ENCODE data around the gene INPP5D.
"Not testable (repeated sequence)": the region's sequence is repeated elsewhere in the genome, so short reads cannot be mapped to it uniquely, and the experiment has no call there.

INPP5D gene

DNA sequence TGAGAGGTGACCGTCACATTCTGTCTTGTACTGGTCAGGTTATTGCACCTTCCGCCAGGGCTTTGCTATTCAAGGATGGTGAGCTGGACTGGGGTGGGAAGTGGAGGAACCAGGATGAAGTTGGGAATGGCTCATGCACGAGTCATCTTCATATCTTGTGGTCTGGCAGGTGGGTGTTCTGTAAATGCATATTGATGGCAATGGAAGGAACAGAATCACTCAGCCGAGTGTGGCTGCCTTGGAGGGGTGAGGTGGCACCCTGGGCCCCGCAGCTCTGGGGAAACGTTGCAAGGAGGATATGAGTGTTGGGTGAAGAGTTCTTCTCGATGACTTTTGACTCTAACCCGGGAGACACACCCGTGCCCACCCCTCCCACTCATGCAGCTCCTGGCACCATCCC lies 26.5 kb upstream of the INPP5D start:
- DNase-seq, result no peak

DNA sequence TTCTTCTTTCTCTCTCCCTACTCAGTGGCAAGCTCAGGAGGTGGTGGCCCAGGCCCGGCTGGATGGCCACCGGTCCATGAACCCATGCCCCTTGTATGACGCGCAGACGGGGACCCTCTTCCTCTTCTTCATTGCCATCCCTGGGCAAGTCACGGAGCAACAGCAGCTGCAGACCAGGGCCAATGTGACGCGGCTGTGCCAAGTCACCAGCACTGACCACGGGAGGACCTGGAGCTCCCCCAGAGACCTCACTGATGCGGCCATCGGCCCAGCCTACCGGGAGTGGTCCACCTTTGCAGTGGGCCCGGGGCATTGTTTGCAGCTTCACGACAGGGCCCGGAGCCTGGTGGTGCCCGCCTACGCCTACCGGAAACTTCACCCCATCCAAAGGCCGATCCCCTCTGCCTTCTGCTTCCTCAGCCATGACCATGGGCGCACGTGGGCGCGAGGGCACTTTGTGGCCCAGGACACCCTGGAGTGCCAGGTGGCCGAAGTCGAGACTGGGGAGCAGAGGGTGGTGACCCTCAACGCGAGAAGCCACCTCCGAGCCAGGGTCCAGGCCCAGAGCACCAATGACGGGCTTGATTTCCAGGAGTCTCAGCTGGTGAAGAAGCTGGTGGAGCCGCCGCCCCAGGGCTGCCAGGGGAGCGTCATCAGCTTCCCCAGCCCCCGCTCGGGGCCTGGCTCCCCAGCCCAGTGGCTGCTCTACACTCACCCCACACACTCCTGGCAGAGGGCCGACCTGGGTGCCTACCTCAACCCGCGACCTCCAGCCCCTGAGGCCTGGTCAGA lies 25.9 kb upstream of the INPP5D start:
- no peak for DNase-seq

DNA sequence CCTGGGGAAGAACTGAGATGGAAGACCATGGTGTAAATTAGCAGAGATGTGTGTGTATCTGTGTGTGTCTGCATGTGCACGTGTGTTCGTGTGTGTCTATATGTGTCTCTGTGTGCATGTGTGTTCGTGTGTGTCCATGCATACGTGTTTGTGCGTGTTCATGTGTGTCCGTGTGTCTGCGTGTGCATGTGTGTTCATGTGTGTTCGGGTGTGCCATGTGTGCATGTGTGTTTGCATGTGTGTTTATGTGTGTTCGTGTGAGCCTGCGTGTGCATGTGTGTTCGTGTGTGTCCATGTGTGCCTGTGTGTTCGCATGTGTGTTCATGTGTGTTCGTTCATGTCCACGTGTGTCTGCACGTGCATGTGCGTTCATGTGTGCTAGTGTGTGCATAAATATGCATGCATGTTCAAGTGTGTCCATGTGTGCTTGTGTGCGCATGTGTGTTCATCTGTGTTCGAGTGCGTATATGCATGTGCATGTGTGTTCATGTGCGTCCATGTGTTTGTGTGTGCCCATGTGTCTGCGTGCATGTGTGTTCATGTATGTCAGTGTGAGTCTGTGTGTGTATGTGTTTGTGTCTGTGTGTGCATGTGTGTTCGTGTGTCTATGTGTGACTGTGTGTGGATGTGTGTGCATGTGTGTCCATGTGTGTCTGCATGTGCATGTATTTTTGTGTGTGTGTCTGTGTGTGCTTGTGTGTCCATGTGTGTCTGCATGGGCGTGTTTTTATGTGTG lies 24.5 kb upstream of the INPP5D start:
- no peak for DNase-seq

DNA sequence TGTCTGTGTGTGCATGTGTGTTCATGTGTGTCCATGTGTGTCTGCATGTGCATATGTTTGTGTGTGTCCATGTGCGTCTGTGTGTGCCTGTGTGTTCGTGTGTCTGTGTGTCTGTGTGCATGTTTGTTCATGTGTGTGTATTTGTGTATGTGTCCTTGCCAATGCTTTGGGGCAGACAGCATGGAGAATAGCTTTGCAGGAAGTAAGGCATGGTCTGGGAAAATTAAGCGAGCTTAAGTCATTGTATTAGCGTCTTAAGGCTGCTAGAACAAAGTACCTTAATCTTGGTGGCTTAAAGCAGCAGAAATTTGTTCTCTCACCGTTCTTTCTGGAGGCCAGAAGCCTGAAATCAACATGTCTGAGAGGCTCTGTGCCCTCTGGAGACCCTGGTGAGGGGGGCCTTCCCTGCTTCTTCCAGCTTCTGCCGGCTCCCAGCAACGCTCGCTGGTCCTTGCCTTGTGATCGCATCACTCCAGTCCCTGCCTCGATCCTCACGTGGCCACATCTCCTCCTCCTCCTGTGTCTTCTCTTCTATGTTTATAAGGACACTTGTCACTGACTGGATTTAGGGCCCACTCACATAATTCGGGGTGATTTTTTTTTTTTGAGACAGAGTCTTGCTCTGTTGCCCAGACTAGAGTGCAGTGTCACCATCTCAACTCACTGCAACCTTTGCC lies 23.8 kb upstream of the INPP5D start:
- no peak for DNase-seq

DNA sequence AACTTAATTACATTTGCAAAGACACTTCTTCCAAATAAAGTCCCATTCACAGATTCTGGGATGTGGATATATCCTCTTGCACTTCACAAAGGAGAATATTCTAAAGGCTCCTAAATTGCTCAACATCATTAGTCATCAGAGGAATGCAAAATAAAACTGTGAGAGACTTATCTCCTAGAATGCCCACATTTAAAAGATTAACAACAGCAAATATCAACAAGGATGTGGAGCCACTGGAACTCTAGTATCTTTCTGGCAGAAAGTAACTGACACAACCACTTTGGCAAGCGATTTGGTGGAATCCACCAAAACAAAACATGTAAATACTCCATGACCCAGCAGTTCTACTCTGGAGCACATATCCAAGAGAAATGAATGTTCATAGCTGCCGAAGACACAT lies 23.1 kb upstream of the INPP5D start:
- no peak for DNase-seq

DNA sequence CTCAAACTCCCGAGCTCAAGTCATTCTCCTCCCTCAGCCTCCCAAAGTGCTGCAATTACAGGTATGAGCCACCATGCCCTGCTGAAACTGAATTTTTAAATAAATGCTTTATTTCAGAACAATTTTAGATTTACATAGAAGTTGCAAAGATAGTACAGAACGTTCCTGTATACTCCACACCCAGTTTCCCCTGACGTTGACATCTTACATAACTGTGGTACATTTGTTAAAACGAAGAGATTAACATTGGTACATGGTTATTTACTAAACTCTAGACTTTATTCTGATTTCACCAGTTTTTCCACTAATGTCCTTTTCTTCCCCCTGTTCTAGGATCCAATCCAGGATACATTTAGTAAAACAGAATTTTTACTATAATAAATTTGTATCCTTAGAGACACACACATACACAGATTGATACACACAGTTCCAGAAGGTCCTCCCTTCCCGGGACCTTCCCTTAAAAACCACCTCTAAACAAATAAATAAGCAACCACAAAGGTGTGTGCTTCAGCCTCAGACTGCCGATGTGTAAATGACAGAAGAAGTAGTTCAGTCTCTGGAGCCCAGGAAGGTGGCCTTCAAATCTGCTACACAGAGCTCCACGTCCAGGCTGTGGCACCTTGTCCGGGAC lies 20.8 kb upstream of the INPP5D start:
- no peak for DNase-seq

DNA sequence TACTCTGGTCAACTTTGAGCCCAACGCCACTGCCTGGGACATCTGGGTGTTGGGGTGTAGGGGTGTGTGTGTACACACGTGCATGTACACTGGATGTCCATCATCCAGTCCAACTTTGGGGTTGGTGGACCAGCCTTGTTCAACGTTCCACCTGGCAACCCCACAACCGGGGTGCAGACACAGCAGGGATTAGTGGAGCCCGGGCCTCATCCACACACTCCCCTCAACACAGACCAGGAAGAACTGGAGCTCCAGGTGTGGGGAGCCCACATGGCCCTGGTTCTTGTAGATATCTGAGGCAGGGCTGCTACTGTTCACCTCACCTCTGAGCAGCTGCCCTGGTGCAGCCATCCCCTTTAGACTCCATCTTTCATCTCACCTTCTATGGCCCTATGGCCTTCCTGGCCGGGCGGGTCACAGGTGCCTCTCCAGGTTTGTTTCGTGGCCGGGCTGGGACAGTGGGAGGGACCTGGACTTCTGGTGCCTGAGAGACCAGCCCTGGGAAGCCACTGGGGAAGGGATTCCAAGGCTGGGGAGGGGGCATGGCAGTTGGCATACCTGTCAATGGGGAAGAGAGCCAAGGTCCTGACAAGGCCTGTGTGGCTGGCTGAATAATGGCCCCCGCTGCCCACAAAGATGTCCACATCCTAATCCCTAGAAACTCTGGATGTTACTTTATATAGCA lies 20.2 kb upstream of the INPP5D start:
- no peak for DNase-seq

DNA sequence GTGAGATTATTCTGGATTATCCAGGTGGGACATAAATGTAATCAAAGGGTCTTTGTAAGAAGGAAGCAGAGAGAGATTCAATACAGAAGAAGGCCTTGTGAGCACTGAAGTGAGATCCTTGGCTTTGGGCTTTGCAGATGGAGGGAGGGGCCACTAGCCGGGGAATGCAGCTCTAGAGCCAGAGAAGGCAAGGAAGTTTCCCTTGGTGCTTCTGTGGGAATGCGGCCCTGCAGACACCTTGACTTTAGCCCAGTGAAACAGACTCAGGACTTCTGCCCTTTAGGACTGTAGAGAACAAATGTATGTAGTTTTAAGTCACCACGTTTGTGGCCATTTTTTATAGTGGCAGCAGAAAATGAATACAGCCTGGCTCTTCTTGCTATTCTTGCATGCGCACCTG lies 19.6 kb upstream of the INPP5D start:
- no peak for DNase-seq

DNA sequence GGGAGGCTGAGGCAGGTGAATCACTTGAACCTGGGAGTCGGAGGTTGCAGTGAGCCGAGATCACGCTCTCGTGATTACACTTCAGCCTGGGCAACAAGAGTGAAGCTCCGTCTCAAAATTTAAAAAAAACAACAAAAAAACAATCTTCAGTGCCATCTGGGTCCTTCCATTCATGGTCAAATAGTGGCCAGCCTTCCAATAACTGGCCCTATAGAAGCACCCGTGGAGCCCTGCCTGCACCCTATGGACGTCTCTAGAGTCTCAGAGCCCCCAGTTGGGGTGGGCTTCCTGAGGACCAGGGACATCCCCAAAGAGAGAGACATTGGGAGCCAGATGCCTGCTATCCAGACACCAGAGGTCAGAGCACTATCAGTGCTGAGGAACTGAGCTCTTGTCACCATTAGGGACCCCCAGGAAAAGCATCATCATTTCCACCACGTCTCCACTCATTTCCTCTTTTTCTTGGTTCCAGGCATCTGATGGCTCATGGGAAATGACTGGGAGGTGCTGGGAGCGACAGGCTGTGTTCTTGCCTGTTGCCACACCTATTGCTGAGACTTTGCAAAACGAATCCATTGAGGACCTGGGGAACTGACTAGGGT lies 18.3 kb upstream of the INPP5D start:
- peak; percentile 10 for DNase-seq

DNA sequence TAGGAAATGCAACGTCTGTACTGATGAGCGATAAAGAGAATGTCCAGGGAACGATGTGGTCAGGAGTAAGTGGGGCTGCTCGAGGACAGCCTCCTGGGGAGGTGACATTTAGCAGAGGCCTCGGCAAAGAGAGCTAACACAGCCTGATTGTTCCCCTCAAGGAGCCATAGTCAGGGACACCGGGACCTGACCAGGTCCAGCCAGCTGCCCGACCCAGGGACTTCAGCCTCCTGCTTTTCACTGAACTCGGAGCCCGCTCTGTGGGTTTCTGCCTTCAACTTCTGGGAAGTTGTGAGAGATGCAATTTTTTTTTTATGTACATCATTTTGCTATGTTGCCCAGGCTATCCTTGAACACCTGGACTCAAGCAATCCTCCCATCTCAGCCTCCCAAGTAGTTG lies 17.6 kb upstream of the INPP5D start:
- no peak for DNase-seq

DNA sequence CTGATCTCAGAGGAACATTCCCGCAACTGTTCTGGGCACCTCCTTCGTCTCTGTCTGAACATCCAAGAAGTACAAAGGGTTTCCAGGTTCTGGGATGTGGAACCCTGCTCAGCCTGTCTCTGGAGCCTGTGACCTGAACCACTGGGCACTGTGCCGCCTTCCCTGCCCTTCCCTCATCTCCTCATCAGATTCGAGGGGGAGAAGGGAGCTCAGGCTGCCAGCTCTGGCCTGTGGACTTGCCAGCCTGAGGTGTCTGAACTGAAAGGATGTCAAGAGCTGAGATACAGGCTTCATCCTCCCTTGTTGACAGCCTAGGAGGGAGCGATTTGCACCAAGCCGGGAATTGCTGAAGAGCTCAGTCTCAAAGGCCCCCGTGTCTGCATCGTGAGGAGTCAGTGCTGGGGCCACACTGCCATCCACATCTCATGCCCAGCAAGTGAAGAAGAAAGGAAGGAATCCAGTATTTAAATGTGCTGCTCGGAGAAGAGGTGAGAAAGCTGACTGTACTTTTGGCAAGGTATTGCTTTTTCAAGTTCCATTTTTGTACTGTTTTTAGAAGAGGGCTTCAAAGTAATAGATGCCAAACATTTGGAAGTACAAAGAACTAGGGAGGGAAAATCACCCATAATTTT lies 15.1 kb upstream of the INPP5D start:
- DNase-seq, result no peak

DNA sequence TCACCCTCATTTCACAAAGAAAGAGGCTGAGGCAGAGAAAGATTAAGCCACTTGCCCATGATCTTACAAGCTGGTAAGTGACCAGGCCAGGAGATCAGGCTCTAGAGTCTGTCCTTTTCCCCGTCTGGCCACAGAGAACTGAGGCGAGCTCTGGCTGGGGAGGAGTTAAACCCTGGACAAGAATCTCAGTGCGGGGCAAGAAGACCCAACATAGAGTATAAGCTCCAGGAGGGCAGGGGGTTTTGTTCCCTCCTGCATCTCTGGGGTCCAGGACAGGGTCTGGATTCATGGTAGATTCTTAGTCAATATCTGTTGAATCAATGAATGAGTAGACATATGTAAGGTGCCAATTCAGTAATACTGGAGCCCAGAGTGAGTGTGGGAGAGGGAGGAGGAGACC lies 12.9 kb upstream of the INPP5D start:
- no peak for DNase-seq

DNA sequence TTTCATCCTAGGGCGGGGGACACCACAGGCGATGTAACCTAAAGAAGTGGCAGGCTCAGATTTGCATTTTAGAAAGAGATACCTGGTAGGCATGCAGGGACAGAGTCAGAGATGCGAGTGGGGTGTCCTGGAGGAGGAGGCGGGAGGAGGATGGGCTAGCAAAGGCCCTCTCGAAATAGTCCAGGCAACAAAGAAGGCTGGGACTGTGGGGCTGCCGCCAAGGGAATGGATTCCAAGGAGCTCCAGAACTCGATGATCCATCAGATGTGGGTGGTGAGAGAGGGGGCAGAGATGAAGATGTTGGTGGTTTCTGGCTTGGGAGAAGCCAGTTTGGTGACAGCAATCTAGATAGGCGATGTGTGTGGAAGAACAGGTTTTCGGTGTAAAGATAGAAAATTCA lies 12.5 kb upstream of the INPP5D start:
- no peak for DNase-seq

DNA sequence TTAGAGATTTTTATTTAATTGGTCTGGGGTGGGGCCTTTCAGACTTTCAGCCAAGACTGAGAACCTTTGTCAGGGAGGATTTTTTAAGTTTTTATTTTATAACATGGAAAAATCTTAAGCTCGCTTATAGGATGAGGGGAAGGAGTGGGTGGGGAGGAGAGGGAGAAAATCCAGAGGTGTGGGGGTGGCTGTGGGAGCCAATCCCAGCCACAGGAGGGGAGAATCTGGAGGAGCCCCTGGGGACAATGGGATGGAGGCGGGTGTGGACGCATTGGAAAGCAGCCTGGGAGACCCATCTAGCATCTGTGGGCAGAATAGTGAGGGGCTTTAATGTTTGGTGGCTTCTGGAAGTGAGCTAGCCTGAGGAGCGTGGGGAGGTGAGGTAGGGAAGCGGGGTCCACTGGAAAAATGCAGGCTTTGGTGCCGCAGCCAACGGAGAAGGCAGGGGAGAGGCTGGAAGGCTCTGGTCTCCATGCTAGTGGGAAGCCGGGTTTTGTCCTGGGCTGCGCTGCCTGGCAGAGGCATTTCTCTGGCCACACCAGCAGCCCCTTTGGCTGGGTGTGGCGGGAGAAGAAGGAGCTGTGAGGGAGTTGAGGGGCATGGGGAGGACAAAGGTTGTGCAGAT lies 11.5 kb upstream of the INPP5D start:
- no peak for DNase-seq

DNA sequence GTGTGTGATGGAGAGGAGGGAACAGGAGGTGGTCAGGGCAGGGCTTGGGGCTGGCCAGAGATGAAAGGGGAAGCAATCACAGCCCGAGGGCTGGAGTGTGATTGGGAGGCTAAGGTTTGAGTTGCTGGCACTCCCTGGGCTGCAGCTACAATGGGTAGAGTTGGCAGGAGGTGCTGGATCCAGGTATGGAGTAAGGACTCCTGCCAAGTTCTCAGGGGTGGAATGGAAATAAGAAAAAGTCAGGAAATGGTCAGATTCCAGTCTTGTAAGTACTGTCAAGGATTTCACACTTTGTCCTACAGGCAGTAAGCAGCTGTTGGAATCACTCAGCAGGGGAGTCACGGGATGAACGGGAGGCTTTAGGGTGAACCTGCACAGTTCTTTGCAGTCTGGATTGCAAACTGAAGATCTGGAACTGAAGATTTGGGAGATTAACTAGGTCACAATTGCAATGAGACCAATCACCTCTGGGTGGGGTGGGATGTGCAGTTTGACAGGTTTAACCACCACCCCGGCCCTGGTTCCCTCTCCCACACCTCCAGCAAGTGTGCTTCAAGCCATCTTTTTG lies 10.9 kb upstream of the INPP5D start:
- DNase-seq, result no peak

DNA sequence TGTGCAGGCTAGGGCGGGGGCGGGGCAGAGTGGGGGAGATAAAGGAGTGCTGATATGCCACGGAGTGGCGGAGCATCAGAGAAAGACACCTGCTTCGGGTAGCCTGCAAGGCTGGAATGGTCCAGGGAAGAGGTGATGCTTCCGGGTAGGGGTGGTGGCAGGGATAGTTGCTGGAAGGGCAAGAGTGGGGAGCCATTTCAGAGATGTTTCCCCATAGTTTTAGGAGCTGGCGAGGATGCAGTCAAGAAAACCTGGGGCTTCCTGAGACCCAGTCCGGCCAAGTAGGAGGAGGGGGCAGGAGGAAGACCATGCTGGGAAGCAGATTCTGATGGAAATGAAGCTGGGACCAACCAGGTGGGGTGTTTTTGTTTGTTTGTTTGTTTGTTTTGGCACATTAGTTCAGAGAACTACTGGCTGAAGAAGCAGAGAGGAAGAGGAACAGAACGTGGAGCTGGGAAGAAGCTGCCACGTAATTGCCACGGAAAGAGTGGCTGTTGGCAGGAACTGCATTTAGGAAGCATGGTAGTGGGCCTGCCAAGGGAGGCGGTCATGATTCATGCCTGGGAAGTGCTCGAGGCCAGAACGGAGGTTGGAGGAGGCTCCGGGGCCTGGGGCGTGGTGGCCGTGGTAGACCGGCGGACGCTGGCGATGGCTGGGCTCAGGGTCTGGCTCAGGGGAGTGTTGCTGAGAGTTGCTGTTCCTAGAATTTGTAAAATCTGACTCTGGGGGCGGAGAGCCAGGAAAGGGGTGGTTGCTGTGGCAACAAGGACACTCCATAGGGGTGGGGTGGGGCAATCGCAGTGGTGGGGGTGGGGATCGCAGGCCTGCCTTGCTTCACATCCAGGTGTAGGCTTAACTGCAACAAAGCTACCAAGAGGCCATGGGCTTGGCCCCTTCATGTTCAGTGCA lies 8.6 kb upstream of the INPP5D start:
- peak; percentile 31 for DNase-seq

DNA sequence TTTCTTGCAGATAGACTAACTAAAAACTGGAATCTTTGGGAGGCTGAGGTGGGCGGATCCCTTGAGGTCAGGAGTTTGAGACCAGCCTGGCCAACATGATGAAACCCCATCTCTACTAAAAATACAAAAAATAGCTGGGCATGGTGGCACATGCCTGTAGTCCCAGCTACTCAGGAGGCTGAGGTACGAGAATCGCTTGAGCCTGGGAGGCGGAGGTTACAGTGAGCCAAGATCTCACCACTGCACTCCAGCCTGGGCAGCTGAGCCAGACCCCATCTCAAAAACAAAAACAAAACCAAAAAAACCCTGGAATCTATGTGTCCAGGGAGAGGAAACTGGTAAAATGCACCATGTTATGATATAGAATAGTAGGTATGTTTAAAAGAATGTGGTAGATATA lies 7.6 kb upstream of the INPP5D start:
- not testable (repeated sequence) for DNase-seq

DNA sequence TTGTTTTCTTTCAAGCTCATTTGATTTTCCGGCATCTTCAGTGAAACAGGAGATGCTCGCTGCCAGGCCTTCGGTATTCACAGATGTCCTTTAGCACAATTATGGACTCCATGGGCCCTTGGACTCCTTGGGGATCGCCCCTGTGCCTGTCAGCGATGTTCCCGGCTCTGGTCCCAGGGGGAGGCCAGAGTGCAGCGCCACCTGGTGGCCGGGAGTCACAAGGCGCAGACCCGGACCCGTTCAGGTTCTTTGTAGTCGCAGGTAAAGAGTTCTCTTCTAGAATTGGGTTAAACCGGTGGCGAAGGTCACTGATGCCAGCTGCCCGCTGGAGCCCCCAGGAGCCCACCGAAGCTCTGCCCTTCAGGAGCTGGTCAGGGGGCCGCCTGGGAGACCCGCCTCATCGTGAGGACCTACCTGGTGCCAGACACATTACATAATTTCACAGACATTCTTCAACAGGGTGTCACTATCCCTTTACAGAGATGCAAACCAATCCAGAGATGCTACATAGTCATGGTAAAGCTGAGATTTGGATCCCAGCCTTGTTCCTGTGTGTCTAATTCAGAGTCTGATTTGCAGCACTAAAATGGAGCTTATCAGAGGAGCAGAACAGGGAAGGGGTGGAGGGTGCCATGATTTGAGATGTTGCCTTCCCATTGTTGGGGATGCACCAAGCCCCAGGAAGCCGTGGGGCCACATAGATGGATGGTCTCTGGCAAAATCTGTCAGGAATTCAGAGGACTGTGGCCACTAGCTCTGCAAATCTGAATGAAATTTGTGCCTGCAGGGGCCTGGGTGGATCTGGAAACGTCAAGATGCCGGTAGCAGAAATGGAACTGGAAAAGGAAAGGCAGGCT lies 6.0 kb upstream of the INPP5D start:
- peak; percentile 77 for DNase-seq

DNA sequence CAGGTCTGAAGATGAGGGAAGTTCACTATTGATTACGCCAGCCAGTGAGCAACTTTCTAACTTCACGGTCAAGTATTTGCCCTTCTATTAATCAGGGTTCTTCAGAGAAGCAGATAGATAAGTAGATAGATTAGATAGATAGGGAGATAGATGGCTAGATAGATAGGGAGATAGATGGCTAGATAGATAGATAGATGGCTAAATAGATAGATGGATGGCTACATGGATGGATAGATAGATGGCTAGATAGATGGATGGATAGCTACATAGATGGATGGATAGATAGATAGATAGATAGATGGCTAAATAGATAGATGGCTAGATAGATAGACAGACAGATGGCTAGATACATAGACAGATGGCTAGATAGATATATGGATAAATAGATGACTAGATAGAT lies 4.8 kb upstream of the INPP5D start:
- DNase-seq, result no peak

All from suppressor macrophage treated with lipopolysaccharide for 4 hours (primary cell).